GM12878 (cell line): Measurements from ENCODE around the gene BRAT1. TPM values are rescaled to one million over a fixed set of nuclear protein-coding genes. Genes with fewer than 3 reads are reported as not detected.

Experiments
- ATAC-seq: fragments of 200-7000 bp; cut with Tn5 transposase; 3 replicates; pipeline ENCODE4 v1.9.1; 2020; ENCODE audit warnings: mild to moderate bottlenecking, moderate library complexity
- BruUV-seq: library from RNA; stranded (reverse); fragments of 400-500 nt; replicated peaks from 2 replicates; lab custom pipeline; 2021; lab: Mats Ljungman, UMichigan
- CTCF ChIA-PET: fragments of 300-600 bp; sonication (Branson Sonifier 250); formaldehyde crosslinking; extraction: SDS; loops from one replicate; lab custom pipeline; 2021; ENCODE audit warnings: inconsistent platforms; lab: Yijun Ruan, JAX
- POLR2A ChIA-PET: fragments of 350-600 bp; formaldehyde crosslinking; extraction: SDS; loops from one replicate; lab custom pipeline; 2021; ENCODE audit warnings: inconsistent platforms; lab: Charles Lee
- RAD21 ChIA-PET: fragments of 300-600 bp; sonication (Branson Sonifier 250); formaldehyde crosslinking; loops from one replicate; lab custom pipeline; 2023; ENCODE audit warnings: antibody characterized with exemption; ENCODE audit not compliant: unreplicated experiment; lab: Charles Lee
- SMC1A ChIA-PET: fragments of 300-600 bp; sonication (Branson Sonifier 250); formaldehyde crosslinking; loops from one replicate; lab custom pipeline; 2023; ENCODE audit not compliant: unreplicated experiment, uncharacterized antibody; lab: Charles Lee
- DNase-seq: peaks from one replicate; pipeline ENCODE4 v3.0.0-alpha.2; 2011; ENCODE audit warnings: low read depth, low spot score
- FAIRE-seq: peaks from 3 replicates; lab custom pipeline; 2011; peaks lifted over from hg19 to GRCh38; lab: Jason Lieb, UNC
- H2AFZ ChIP-seq: 2 replicates; pipeline ENCODE4 v1.6.0; 2011; ENCODE audit warnings: low read depth, low read length, control low read depth; ENCODE audit not compliant: control insufficient read depth
- H3K27ac ChIP-seq: 2 replicates; pipeline ENCODE4 v1.5.1; 2011; ENCODE audit warnings: control low read depth; ENCODE audit not compliant: control insufficient read depth, insufficient read depth
- H3K27me3 ChIP-seq, 2 experiments: replicated peaks in 1 of 2; 2 replicates each; pipeline versions ENCODE4 v1.6.0 to v1.6.1; 2011; ENCODE audit warnings: low read length in 1 of 2; ENCODE audit not compliant: control insufficient read depth in 2 of 2, insufficient read depth in 2 of 2
- H3K36me3 ChIP-seq, 2 experiments: 2 replicates each; pipeline ENCODE4 v1.5.1; 2011; ENCODE audit warnings: low read length in 1 of 2; ENCODE audit not compliant: control insufficient read depth in 2 of 2, insufficient read depth in 2 of 2
- H3K4me1 ChIP-seq: 2 replicates; pipeline ENCODE4 v1.6.1; 2011; ENCODE audit warnings: mild to moderate bottlenecking, low read length, moderate library complexity, mixed read lengths; ENCODE audit not compliant: control insufficient read depth, insufficient read depth
- H3K4me2 ChIP-seq: 2 replicates; pipeline ENCODE4 v1.6.0; 2011; ENCODE audit warnings: control low read depth; ENCODE audit not compliant: control insufficient read depth, insufficient read depth
- H3K4me3 ChIP-seq: fragments of 200-600 bp; sonication (generic); 2 replicates; pipeline ENCODE4 v1.5.1; 2016
- H3K79me2 ChIP-seq: 2 replicates; pipeline ENCODE4 v1.6.0; 2011; ENCODE audit warnings: low read length; ENCODE audit not compliant: control insufficient read depth, insufficient read depth
- H3K9ac ChIP-seq: 2 replicates; pipeline ENCODE4 v1.8.0; 2011; ENCODE audit warnings: low read length, control low read depth, mixed read lengths; ENCODE audit not compliant: control insufficient read depth, insufficient read depth
- H3K9me3 ChIP-seq: replicated peaks from 3 replicates; pipeline ENCODE4 v1.5.1; 2011; ENCODE audit warnings: mild to moderate bottlenecking, low read length; ENCODE audit not compliant: control insufficient read depth, insufficient read depth
- H4K20me1 ChIP-seq: 2 replicates; pipeline ENCODE4 v1.6.0; 2011; ENCODE audit not compliant: control insufficient read depth, insufficient read depth
- RAD21 ChIP-seq: IDR thresholded peaks from 2 replicates; pipeline ENCODE4 v1.6.1; 2011; ENCODE audit warnings: mild to moderate bottlenecking, low read depth, low read length, moderate library complexity; ENCODE audit not compliant: insufficient read depth
- STAT3 ChIP-seq: IDR thresholded peaks from 2 replicates; pipeline ENCODE4 v1.6.1; 2011; ENCODE audit warnings: low read depth, low read length, improper control_type of control experiment
- TCF12 ChIP-seq: IDR thresholded peaks from 2 replicates; pipeline ENCODE4 v1.6.1; 2011; ENCODE audit warnings: low read depth, mild to moderate bottlenecking, low read length
- WGBS: methylation state at CpG from one replicate; pipeline ENCODE4 v1.1.6; 2016; ENCODE audit warnings: low lambda C conversion rate; ENCODE audit not compliant: insufficient replicate concordance, insufficient coverage; ENCODE audit errors: missing lambda C conversion rate; 5-methylcytosine and 5-hydroxymethylcytosine counted together
- in situ Hi-C: fragments of 300-500 bp; cut with MboI; formaldehyde crosslinking; loops from 9 replicates; pipeline ENCODE4 v1.14.3; 2018; ENCODE audit warnings: mixed read lengths
- intact Hi-C: fragments of 100-400 bp; cut with micrococcal nuclease; formaldehyde crosslinking; loops from one replicate; pipeline ENCODE4 v1.14.2; 2022; ENCODE audit not compliant: unreplicated experiment
- polyA plus RNA-seq, 11 experiments: library from polyadenylated mRNA; depleted of rRNA in 4 of 11; unstranded in 6 of 11; stranded (reverse) in 5 of 11; fragments of >200 nt; fragmentation: Nextera tagmentation in 4 of 11; fragmentation: Illumina TruSeq in 1 of 11; extraction: Ambion mirVana in 4 of 11; extraction: Trizol in 1 of 11; gene quantifications; 1 replicate in 1 of 11; 2 replicates in 10 of 11; pipeline versions ENCODE4 v1.2.1 to v1.2.3, GENCODE V29; 2011 to 2016; ENCODE audit warnings: inconsistent platforms in 2 of 11, missing spikeins in 2 of 11, low read depth in 1 of 11
- total RNA-seq, 4 experiments: library from RNA; depleted of rRNA in 3 of 4; stranded (reverse); fragments of >200 nt in 3 of 4; fragmentation: Illumina TruSeq in 1 of 4; extraction: Trizol in 1 of 4; gene quantifications; 2 replicates each; pipeline versions ENCODE4 v1.2.1 to v1.2.3, GENCODE V29; 2013 to 2021
- TF ChIP-seq, protein P1 (sequence below): IDR thresholded peaks from 2 replicates; pipeline ENCODE4 v1.6.1; 2011; ENCODE audit warnings: low read depth, low read length, improper control_type of control experiment, borderline replicate concordance
- TF ChIP-seq, protein P2 (sequence below): fragments of 450-650 bp; IDR thresholded peaks from 2 replicates; pipeline ENCODE4 v1.6.1; 2017; ENCODE audit warnings: antibody characterized with exemption, mild to moderate bottlenecking, moderate library complexity

Gene BRAT1
- total and polyA plus RNA-seq, 10 of the 15 experiments (the other 5 are each of a cell fraction or from before 2014, with no cell fraction given), result 0.13 to 53.3 (median 16.0) TPM

DNA sequence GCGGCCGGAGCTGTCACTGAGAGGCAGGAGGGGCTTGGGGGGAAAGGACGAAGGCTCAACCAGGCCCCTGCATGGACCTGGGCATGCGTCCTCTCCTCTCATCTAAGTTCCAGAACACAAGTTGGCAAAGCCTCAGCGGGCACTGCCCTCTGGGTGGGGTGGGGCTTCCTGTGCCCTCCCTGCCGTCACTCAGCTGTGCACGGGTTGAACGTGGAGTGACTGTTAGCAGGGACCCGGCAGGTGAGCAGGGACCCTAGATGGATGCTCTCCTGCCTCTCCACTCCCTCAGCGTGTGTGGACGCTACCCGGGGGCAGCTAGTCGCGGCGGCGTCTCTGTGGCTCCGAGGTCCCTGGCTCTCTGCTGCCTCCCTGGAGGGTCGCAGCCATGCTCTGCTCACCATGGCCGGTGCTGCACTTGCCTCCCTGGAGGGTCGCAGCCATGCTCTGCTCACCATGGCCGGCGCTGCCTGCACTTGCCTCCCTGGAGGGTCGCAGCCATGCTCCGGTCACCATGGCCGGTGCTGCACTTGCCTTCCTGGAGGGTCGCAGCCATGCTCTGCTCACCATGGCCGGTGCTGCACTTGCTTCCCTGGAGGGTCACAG is 40.0 kb upstream of the BRAT1 start (continued):
- TF ChIP-seq, protein P1, sequence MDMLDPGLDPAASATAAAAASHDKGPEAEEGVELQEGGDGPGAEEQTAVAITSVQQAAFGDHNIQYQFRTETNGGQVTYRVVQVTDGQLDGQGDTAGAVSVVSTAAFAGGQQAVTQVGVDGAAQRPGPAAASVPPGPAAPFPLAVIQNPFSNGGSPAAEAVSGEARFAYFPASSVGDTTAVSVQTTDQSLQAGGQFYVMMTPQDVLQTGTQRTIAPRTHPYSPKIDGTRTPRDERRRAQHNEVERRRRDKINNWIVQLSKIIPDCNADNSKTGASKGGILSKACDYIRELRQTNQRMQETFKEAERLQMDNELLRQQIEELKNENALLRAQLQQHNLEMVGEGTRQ, result no peak
- no peak for TF ChIP-seq STAT3
- TF ChIP-seq, protein P2, sequence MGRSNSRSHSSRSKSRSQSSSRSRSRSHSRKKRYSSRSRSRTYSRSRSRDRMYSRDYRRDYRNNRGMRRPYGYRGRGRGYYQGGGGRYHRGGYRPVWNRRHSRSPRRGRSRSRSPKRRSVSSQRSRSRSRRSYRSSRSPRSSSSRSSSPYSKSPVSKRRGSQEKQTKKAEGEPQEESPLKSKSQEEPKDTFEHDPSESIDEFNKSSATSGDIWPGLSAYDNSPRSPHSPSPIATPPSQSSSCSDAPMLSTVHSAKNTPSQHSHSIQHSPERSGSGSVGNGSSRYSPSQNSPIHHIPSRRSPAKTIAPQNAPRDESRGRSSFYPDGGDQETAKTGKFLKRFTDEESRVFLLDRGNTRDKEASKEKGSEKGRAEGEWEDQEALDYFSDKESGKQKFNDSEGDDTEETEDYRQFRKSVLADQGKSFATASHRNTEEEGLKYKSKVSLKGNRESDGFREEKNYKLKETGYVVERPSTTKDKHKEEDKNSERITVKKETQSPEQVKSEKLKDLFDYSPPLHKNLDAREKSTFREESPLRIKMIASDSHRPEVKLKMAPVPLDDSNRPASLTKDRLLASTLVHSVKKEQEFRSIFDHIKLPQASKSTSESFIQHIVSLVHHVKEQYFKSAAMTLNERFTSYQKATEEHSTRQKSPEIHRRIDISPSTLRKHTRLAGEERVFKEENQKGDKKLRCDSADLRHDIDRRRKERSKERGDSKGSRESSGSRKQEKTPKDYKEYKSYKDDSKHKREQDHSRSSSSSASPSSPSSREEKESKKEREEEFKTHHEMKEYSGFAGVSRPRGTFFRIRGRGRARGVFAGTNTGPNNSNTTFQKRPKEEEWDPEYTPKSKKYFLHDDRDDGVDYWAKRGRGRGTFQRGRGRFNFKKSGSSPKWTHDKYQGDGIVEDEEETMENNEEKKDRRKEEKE, result no peak
- TF ChIP-seq, all 136 proteins: peak for 0

DNA sequence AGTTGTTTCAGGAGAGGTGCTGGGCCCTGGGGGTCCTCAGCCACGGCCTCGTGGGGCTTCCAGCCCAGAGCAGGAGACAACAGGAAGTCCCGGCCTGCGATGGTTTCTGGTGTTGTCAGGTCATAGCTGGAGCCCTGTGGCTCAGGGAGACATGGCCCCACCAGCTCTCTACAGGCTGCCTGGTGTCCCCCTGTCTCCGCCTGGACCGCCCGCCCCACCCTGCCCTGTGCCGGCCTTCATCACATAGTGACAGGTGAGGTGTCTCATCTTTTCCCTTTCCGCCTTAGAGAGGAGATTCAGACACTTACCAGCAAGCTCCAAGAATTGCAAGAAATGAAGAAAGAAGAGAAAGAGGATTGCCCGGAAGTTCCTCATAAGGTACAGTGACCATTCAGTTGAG is 39.3 kb upstream of the BRAT1 start:
- no peaks in the 10 kb centered on the region for H3K4me1 ChIP-seq
- H3K9me3 ChIP-seq, result no peaks in the 10 kb centered on the region
- H3K4me3 ChIP-seq, result no peak overlapping the region
- in situ Hi-C loops, result no loop called here
- no peaks in the 10 kb centered on the region for H3K27me3 ChIP-seq
- ATAC-seq (no peak), DNase-seq (no peak), FAIRE-seq (no peak)
- 86% methylated on average over 10 of the region's 10 CpGs for WGBS
- ChIA-PET POLR2A (no interaction called here), CTCF (no interaction called here), RAD21 (no interaction called here), SMC1A (interaction anchor here (1.3 kb wide), 1 partner anchor 27 kb away, joined by 4 read pairs; no protein-coding TSS in a partner anchor)
- no peak overlapping the region for H2AFZ ChIP-seq
- intact Hi-C loops, result no loop called here
- no peaks in the 10 kb centered on the region for H3K79me2 ChIP-seq
- H3K4me2 ChIP-seq, result no peak overlapping the region
- BruUV-seq, result no TSS peak
- no peak for TF ChIP-seq TCF12
- TF ChIP-seq RAD21, result no peak
- H3K9ac ChIP-seq, result no peak overlapping the region
- H3K36me3 ChIP-seq, result no peaks in the 10 kb centered on the region; a peak in 2 of 4 replicates
- no peaks in the 10 kb centered on the region for H4K20me1 ChIP-seq
- no peak overlapping the region for H3K27ac ChIP-seq
